ENCODE results near the gene SLC24A3.

DNA sequence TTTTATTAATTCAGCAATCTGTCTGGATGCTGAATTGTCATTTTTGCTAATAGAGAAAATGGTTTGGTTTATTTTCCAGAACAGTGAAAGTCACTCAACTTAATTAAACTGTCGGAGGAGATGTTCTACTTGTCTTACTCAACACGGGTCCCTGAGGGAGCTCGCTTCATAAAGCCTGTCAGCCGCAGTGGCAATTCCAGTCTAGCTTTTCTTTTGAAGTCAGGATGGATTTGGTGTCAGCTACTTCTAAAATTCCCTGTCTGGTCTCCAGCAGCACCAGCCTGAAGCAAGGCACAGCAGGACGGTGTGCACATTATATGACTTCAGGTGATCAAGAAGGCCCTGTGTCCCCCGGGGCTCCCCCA, 261.5 kb downstream of the SLC24A3 start:
- TF ChIP-seq, protein P1, sequence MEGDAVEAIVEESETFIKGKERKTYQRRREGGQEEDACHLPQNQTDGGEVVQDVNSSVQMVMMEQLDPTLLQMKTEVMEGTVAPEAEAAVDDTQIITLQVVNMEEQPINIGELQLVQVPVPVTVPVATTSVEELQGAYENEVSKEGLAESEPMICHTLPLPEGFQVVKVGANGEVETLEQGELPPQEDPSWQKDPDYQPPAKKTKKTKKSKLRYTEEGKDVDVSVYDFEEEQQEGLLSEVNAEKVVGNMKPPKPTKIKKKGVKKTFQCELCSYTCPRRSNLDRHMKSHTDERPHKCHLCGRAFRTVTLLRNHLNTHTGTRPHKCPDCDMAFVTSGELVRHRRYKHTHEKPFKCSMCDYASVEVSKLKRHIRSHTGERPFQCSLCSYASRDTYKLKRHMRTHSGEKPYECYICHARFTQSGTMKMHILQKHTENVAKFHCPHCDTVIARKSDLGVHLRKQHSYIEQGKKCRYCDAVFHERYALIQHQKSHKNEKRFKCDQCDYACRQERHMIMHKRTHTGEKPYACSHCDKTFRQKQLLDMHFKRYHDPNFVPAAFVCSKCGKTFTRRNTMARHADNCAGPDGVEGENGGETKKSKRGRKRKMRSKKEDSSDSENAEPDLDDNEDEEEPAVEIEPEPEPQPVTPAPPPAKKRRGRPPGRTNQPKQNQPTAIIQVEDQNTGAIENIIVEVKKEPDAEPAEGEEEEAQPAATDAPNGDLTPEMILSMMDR (IDR thresholded peaks at IDR 0.05; ENCODE audit: poor library complexity), result no peak
- TF ChIP-seq EZH2 (IDR thresholded peaks at IDR 0.05; ENCODE audit: borderline replicate concordance) (no peak), EZH2phosphoT487 (IDR thresholded peaks at IDR 0.05; ENCODE audit: low read depth, severe bottlenecking, unreplicated experiment) (no peak)
